ENCODE results near the gene S100A7A. TPM values are rescaled to one million over a fixed set of nuclear protein-coding genes. Genes with fewer than 3 reads are reported as not detected.

Gene S100A7A
- total RNA-seq, 1 experiment from 2014 or later: not detected

GRCh38 chr1:153432874-153433681 lies 16.8 kb downstream of the S100A7A start:
- in situ Hi-C loops (cut with HindIII; ENCODE audit: low pct_unique_long_range_greater_than_20kb, low sequenced_read_pairs): no loop called here
- intact Hi-C loops (cut with micrococcal nuclease; ENCODE audit: unreplicated experiment): no loop called here
- CTCF ChIA-PET: no interaction called here
- Histone ChIP-seq H3K27me3 (ENCODE audit: control insufficient read depth, insufficient read depth, low read length) (peaks cover 4% of the 10 kb centered on the region; the same call in 1 of the 2 replicates), H3K4me1 (ENCODE audit: control insufficient read depth, insufficient read depth, low read length) (no peaks in the 10 kb centered on the region), H3K9me3 (ENCODE audit: control insufficient read depth, insufficient read depth, low read depth, low read length) (no peaks in the 10 kb centered on the region), H3K27ac (ENCODE audit: low read length) (no peak overlapping the region), H3K36me3 (ENCODE audit: control insufficient read depth, insufficient read depth, low read length) (no peaks in the 10 kb centered on the region), H3K4me3 (ENCODE audit: low read depth in 2 of 2, low read length in 2 of 2) (no peak overlapping the region)
- POLR2A ChIA-PET: no interaction called here
- DNase-seq (ENCODE audit: low read depth, low spot score) (no peak), ATAC-seq (no peak)
- no TSS peak for BruUV-seq (replicated peaks)
- no peak for TF ChIP-seq SIN3A (IDR thresholded peaks at IDR 0.05; ENCODE audit: borderline replicate concordance, insufficient read depth, low read depth, low read length)
- TF ChIP-seq TCF7L2 (IDR thresholded peaks at IDR 0.05; ENCODE audit: low read depth, low read length): no peak
- TF ChIP-seq REST (IDR thresholded peaks at IDR 0.05; ENCODE audit: insufficient read depth in 1 of 2, low read depth in 2 of 2, low read length in 1 of 2): no peak
- no peak for TF ChIP-seq POLR2AphosphoS5 (IDR thresholded peaks at IDR 0.05; ENCODE audit: low read depth, low read length)
- no peak for TF ChIP-seq CTCF (IDR thresholded peaks at IDR 0.05)

- Histone ChIP-seq H3K27ac (ENCODE audit: low read length) (no peak overlapping the region), H3K4me1 (ENCODE audit: control insufficient read depth, insufficient read depth, low read length) (no peaks in the 10 kb centered on the region), H3K27me3 (ENCODE audit: control insufficient read depth, insufficient read depth, low read length) (peaks cover 4% of the 10 kb centered on the region; the same call in 1 of the 2 replicates), H3K9me3 (ENCODE audit: control insufficient read depth, insufficient read depth, low read depth, low read length) (no peaks in the 10 kb centered on the region), H3K4me3 (ENCODE audit: low read depth in 2 of 2, low read length in 2 of 2) (no peak overlapping the region), H3K36me3 (ENCODE audit: control insufficient read depth, insufficient read depth, low read length) (no peaks in the 10 kb centered on the region)
- ChIA-PET POLR2A (no interaction called here), CTCF (no interaction called here)
- no TSS peak for BruUV-seq (replicated peaks)
- intact Hi-C loops (cut with micrococcal nuclease; ENCODE audit: unreplicated experiment): no loop called here
- no peak for ATAC-seq
- in situ Hi-C loops (cut with HindIII; ENCODE audit: low pct_unique_long_range_greater_than_20kb, low sequenced_read_pairs): no loop called here
- TF ChIP-seq POLR2AphosphoS5 (IDR thresholded peaks at IDR 0.05; ENCODE audit: low read depth, low read length) (no peak), REST (IDR thresholded peaks at IDR 0.05; ENCODE audit: insufficient read depth in 1 of 2, low read depth in 2 of 2, low read length in 1 of 2) (no peak), CTCF (IDR thresholded peaks at IDR 0.05) (no peak), SIN3A (IDR thresholded peaks at IDR 0.05; ENCODE audit: borderline replicate concordance, insufficient read depth, low read depth, low read length) (no peak), TCF7L2 (IDR thresholded peaks at IDR 0.05; ENCODE audit: low read depth, low read length) (no peak)
- no peak for DNase-seq (ENCODE audit: low read depth, low spot score)
Observed at GRCh38 chr1:153434746-153435455, 18.6 kb downstream of the S100A7A start.

Measured in Panc1 (cell line).